ENCODE data around the gene CD300A.
A peak's percentile ranks its signal among the peaks of the same experiment; 100 is the strongest.

The CD300A gene

GRCh38 chr17:74455025-74455545 lies 11.3 kb upstream of the CD300A start:
- no peaks in the 10 kb centered on the region for H3K36me3 ChIP-seq (replicated peaks)
- no peaks in the 10 kb centered on the region for H3K9me3 ChIP-seq
- in situ Hi-C loops (cut with MboI; ENCODE audit: low sequenced_read_pairs) = no loop called here
- peaks cover 18% of the 10 kb centered on the region for H3K4me1 ChIP-seq
- no peak for DNase-seq (ENCODE audit: low spot score in 2 of 2)
- no peak overlapping the region for H3K4me3 ChIP-seq
- no peaks in the 10 kb centered on the region; the same call in 1 of the 2 replicates for H3K27me3 ChIP-seq (ENCODE audit: low read depth)

GRCh38 chr17:74455821-74456220 lies 10.6 kb upstream of the CD300A start:
- in situ Hi-C loops (cut with MboI; ENCODE audit: low sequenced_read_pairs) = no loop called here
- Histone ChIP-seq H3K4me1 (peaks cover 18% of the 10 kb centered on the region), H3K27me3 (ENCODE audit: low read depth) (no peaks in the 10 kb centered on the region; the same call in 1 of the 2 replicates), H3K4me3 (no peak overlapping the region), H3K36me3 (replicated peaks) (no peaks in the 10 kb centered on the region), H3K9me3 (no peaks in the 10 kb centered on the region)
- DNase-seq (ENCODE audit: low spot score in 2 of 2) = no peak

GRCh38 chr17:74457146-74457819 lies 9.2 kb upstream of the CD300A start:
- H3K9me3 ChIP-seq = no peaks in the 10 kb centered on the region
- H3K36me3 ChIP-seq (replicated peaks) = no peaks in the 10 kb centered on the region
- peaks cover 18% of the 10 kb centered on the region for H3K4me1 ChIP-seq
- no peak overlapping the region for H3K4me3 ChIP-seq
- no peaks in the 10 kb centered on the region; the same call in 1 of the 2 replicates for H3K27me3 ChIP-seq (ENCODE audit: low read depth)
- DNase-seq (ENCODE audit: low spot score in 2 of 2) = peak; percentile 60 to 86
- in situ Hi-C loops (cut with MboI; ENCODE audit: low sequenced_read_pairs) = no loop called here

- in situ Hi-C loops (cut with MboI; ENCODE audit: low sequenced_read_pairs) = no loop called here
- Histone ChIP-seq H3K4me1 (peaks cover 18% of the 10 kb centered on the region), H3K27me3 (ENCODE audit: low read depth) (no peaks in the 10 kb centered on the region; the same call in 1 of the 2 replicates), H3K9me3 (no peaks in the 10 kb centered on the region), H3K4me3 (no peak overlapping the region), H3K36me3 (replicated peaks) (no peaks in the 10 kb centered on the region)
- no peak for DNase-seq (ENCODE audit: low spot score in 2 of 2)
Observed at GRCh38 chr17:74457820-74458166, 8.6 kb upstream of the CD300A start.

GRCh38 chr17:74458835-74459234 lies 7.6 kb upstream of the CD300A start:
- peaks cover 14% of the 10 kb centered on the region for H3K4me1 ChIP-seq
- no peak for DNase-seq (ENCODE audit: low spot score in 2 of 2)
- no peak overlapping the region for H3K4me3 ChIP-seq
- no peaks in the 10 kb centered on the region; the same call in 1 of the 2 replicates for H3K27me3 ChIP-seq (ENCODE audit: low read depth)
- in situ Hi-C loops (cut with MboI; ENCODE audit: low sequenced_read_pairs) = no loop called here
- H3K9me3 ChIP-seq = no peaks in the 10 kb centered on the region
- no peaks in the 10 kb centered on the region for H3K36me3 ChIP-seq (replicated peaks)

GRCh38 chr17:74459622-74460021 lies 6.8 kb upstream of the CD300A start:
- H3K4me1 ChIP-seq = peaks cover 9% of the 10 kb centered on the region
- no peaks in the 10 kb centered on the region for H3K9me3 ChIP-seq
- DNase-seq (ENCODE audit: low spot score in 2 of 2) = no peak
- H3K27me3 ChIP-seq (ENCODE audit: low read depth) = no peaks in the 10 kb centered on the region; the same call in 1 of the 2 replicates
- H3K4me3 ChIP-seq = no peak overlapping the region
- no peaks in the 10 kb centered on the region for H3K36me3 ChIP-seq (replicated peaks)
- in situ Hi-C loops (cut with MboI; ENCODE audit: low sequenced_read_pairs) = no loop called here

GRCh38 chr17:74460241-74460640 lies 6.2 kb upstream of the CD300A start:
- H3K9me3 ChIP-seq = no peaks in the 10 kb centered on the region
- H3K4me3 ChIP-seq = no peak overlapping the region
- H3K4me1 ChIP-seq = peaks cover 3% of the 10 kb centered on the region
- in situ Hi-C loops (cut with MboI; ENCODE audit: low sequenced_read_pairs) = no loop called here
- no peak for DNase-seq (ENCODE audit: low spot score in 2 of 2)
- no peaks in the 10 kb centered on the region for H3K36me3 ChIP-seq (replicated peaks)
- no peaks in the 10 kb centered on the region; the same call in 1 of the 2 replicates for H3K27me3 ChIP-seq (ENCODE audit: low read depth)

GRCh38 chr17:74460996-74461395 lies 5.4 kb upstream of the CD300A start:
- no peak overlapping the region for H3K4me3 ChIP-seq
- H3K9me3 ChIP-seq = no peaks in the 10 kb centered on the region
- DNase-seq (ENCODE audit: low spot score in 2 of 2) = no peak
- in situ Hi-C loops (cut with MboI; ENCODE audit: low sequenced_read_pairs) = no loop called here
- H3K36me3 ChIP-seq (replicated peaks) = no peaks in the 10 kb centered on the region
- peaks cover 3% of the 10 kb centered on the region for H3K4me1 ChIP-seq
- no peaks in the 10 kb centered on the region; the same call in 1 of the 2 replicates for H3K27me3 ChIP-seq (ENCODE audit: low read depth)

- Histone ChIP-seq H3K9me3 (no peaks in the 10 kb centered on the region), H3K27me3 (ENCODE audit: low read depth) (no peaks in the 10 kb centered on the region; the same call in 1 of the 2 replicates), H3K36me3 (replicated peaks) (no peaks in the 10 kb centered on the region), H3K4me3 (no peak overlapping the region), H3K4me1 (peaks cover 3% of the 10 kb centered on the region)
- in situ Hi-C loops (cut with MboI; ENCODE audit: low sequenced_read_pairs) = no loop called here
- no peak for DNase-seq (ENCODE audit: low spot score in 2 of 2)
Observed at GRCh38 chr17:74461611-74462010, 4.8 kb upstream of the CD300A start.

- no peaks in the 10 kb centered on the region for H3K9me3 ChIP-seq
- DNase-seq (ENCODE audit: low spot score in 2 of 2) = no peak
- in situ Hi-C loops (cut with MboI; ENCODE audit: low sequenced_read_pairs) = no loop called here
- H3K36me3 ChIP-seq (replicated peaks) = no peaks in the 10 kb centered on the region
- no peak overlapping the region for H3K4me3 ChIP-seq
- no peaks in the 10 kb centered on the region for H3K4me1 ChIP-seq
- no peaks in the 10 kb centered on the region for H3K27me3 ChIP-seq (ENCODE audit: low read depth)
Observed at GRCh38 chr17:74464730-74465377, 1.6 kb upstream of the CD300A start.

GRCh38 chr17:74465378-74466110 lies 890 bp upstream of the CD300A start:
- no peak overlapping the region for H3K4me3 ChIP-seq
- H3K9me3 ChIP-seq = no peaks in the 10 kb centered on the region
- in situ Hi-C loops (cut with MboI; ENCODE audit: low sequenced_read_pairs) = no loop called here
- H3K4me1 ChIP-seq = no peaks in the 10 kb centered on the region
- no peak for DNase-seq (ENCODE audit: low spot score in 2 of 2)
- no peaks in the 10 kb centered on the region for H3K36me3 ChIP-seq (replicated peaks)
- H3K27me3 ChIP-seq (ENCODE audit: low read depth) = no peaks in the 10 kb centered on the region

GRCh38 chr17:74466828-74467184 lies 372 bp downstream of the CD300A start:
- Histone ChIP-seq H3K27me3 (ENCODE audit: low read depth) (no peaks in the 10 kb centered on the region), H3K36me3 (replicated peaks) (no peaks in the 10 kb centered on the region), H3K9me3 (no peaks in the 10 kb centered on the region), H3K4me3 (no peak overlapping the region), H3K4me1 (no peaks in the 10 kb centered on the region)
- in situ Hi-C loops (cut with MboI; ENCODE audit: low sequenced_read_pairs) = no loop called here
- no peak for DNase-seq (ENCODE audit: low spot score in 2 of 2)

- Histone ChIP-seq H3K9me3 (no peaks in the 10 kb centered on the region), H3K4me3 (no peak overlapping the region), H3K4me1 (no peaks in the 10 kb centered on the region), H3K27me3 (ENCODE audit: low read depth) (no peaks in the 10 kb centered on the region), H3K36me3 (replicated peaks) (no peaks in the 10 kb centered on the region)
- DNase-seq (ENCODE audit: low spot score in 2 of 2) = no peak
- in situ Hi-C loops (cut with MboI; ENCODE audit: low sequenced_read_pairs) = no loop called here
Observed at GRCh38 chr17:74467221-74467951, 952 bp downstream of the CD300A start.
